GM20000 (cell line): ENCODE measurements around the gene TIE1.

ENCODE experiments used
- DNase-seq: peaks from one replicate; pipeline ENCODE4 v3.0.0; 2012; ENCODE audit warnings: low spot score
- TF ChIP-seq, protein P1 (sequence below): IDR thresholded peaks from 2 replicates; pipeline ENCODE4 v1.5.1; 2012; ENCODE audit warnings: mild to moderate bottlenecking, control low read depth; ENCODE audit errors: extremely low read depth, missing control alignments

The TIE1 gene

DNA sequence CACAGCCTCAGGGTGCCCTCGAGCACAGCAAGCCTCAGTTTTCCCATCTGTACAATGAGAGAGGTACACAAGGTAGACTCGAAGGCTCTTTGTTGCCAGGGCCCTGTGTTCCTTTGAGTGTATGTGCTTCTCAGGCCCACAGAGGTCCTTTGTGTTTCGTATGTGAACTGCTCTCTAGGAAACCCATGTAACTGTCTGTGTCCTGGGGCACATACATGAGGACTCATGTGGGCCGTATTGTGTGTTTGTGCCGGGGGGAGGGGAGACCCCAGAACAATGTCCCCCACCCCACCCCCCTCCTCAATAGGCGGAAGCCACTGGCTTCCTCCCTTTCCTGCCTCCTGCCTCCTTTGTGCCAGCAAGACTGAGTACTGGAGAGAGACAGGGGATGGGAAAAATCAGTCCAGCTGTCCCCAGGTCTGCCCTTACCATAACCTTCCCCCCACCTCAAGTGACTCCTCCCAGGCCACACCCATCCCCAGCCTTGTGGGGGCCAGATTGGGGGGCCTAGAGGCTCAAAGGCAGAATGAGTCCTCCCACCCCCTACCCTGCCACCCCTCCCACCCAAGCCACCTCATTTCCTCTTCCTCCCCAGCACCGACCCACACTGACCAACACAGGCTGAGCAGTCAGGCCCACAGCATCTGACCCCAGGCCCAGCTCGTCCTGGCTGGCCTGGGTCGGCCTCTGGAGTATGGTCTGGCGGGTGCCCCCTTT is at the start of gene TIE1:
TIE1 (plus strand) TSS at position 605 of the 717 bp plus-strand sequence; CDS start at position 695, 90 bp downstream.
- TF ChIP-seq, protein P1, sequence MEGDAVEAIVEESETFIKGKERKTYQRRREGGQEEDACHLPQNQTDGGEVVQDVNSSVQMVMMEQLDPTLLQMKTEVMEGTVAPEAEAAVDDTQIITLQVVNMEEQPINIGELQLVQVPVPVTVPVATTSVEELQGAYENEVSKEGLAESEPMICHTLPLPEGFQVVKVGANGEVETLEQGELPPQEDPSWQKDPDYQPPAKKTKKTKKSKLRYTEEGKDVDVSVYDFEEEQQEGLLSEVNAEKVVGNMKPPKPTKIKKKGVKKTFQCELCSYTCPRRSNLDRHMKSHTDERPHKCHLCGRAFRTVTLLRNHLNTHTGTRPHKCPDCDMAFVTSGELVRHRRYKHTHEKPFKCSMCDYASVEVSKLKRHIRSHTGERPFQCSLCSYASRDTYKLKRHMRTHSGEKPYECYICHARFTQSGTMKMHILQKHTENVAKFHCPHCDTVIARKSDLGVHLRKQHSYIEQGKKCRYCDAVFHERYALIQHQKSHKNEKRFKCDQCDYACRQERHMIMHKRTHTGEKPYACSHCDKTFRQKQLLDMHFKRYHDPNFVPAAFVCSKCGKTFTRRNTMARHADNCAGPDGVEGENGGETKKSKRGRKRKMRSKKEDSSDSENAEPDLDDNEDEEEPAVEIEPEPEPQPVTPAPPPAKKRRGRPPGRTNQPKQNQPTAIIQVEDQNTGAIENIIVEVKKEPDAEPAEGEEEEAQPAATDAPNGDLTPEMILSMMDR = no peak
- DNase-seq = peak; percentile 64

DNA sequence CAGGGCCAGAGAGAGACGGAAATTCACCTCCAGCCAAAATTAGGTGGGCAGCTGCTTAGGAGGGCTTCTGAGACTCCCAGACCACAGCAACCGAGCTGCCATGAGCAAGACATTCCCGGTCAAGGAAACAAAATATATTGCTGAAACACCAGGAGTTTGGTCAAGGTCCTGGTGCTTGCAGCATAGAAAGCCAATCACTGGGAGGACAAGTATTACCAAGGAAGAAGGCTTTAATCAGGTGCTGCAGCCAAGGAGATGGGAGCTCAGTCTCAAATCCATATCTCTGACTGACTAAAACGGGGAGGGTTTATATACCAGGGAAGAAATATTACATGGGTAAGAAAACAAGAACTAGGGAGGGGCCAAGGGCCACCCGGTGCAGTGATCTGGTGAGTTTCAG is 49.8 kb upstream of the TIE1 start:
- TF ChIP-seq, protein P1 = no peak
- DNase-seq = no peak

DNA sequence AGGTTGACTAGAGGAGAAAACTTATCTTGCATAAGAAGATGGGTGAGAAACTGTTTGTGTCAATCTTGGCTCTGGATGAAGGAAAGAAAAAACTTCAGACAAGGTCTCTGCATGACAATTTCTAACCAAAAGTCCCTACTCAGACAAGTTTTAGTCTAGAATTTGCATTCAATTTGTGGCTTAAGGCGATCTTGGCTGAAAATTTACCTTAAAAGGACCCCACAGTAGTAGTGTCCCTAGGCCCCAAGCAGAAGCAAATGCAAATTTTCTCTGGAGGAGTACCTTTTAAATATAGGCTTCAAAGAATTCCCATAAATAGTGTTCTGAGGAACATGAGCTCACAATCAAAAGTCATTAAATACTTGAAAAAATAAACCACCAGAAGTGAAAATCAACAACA is 48.6 kb upstream of the TIE1 start:
- TF ChIP-seq, protein P1 = no peak
- DNase-seq = no peak

DNA sequence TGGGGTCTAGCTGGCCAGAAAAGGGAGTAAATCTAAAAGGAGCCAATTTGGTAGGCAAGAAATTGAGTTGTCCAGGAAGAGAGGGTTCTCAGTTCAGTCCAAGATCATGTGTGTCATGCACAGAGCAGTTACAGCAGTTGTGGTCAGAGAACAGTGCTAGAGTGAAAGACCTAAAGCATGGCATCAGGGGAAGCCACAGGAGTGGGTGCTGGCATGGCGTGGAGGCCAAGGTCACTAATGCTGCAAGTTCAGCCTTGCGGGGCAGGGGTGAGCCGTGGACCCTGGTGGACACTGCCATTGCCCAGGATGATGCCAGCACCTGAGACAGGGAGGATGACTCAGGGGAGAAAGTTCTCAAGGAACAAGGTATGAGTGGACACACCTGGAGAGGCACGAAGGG is 47.6 kb upstream of the TIE1 start:
- TF ChIP-seq, protein P1 = no peak
- no peak for DNase-seq

DNA sequence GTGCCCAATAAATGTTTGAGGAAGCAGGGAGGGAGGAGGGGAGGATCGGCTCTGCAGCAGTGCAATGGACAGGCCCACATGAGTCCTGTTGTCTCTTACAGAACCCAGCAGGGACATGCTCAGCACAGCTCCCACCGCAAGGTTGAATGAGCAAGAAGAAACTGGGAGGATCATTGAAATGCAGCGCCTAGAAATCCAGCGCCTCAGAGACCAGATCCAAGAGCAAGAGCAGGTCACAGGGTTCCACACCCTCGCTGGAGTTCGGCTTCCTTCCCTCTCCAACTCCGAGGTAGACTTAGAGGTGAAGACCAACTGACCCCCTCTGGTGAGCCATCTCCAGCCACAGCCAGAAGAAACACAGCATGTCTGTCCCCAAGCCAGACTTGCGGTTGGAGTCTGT is 46.9 kb upstream of the TIE1 start:
- DNase-seq = no peak
- TF ChIP-seq, protein P1 = no peak

DNA sequence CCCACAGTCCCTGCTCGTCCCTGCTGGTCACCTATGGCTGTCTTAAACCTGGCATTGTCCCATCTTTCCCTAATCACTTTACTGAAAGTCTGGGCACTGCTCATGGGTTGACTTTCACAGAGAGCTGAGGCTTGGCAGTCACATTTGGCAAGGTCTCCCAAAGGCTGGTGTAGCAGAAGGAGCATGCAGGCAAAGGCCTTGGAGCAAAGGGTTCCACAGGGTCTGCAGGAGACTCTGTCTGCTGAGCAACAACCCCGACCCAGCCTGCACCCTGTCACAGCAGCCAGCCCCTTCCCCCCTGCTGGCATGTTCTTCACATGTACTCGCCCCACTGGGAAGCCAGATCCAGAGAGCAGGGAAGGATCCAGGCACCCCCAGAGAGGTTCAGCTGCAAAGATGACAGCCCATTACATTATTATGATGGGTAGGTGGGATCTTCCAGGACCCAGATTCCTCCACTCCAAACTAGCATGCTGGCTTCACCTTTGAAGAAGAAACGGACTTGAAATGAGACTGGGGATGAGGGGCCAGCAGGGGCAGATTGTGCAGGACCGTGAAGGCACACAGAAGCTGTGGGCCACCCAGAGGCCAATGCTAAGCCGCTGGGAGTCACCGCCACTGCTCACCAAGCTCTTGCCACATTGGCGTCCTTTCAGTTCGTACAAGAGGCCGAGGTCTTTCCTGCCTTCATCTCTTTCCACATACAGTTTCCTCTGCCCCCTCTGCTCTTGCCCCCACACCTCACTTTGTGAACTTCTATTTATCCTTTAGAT is 45.2 kb upstream of the TIE1 start:
- no peak for DNase-seq
- TF ChIP-seq, protein P1 = no peak
